IMR-90 (cell line): ENCODE data around the gene TSSK2. TPM values are rescaled to one million over a fixed set of nuclear protein-coding genes. Genes with fewer than 3 reads are reported as not detected.

ENCODE experiments used
- ATAC-seq: fragments of 200-7000 bp; cut with Tn5 transposase; 2 replicates; pipeline ENCODE4 v1.9.1; 2020; ENCODE audit warnings: low read depth, mild to moderate bottlenecking, moderate library complexity
- BruUV-seq: library from RNA; stranded (reverse); fragments of 400-500 nt; replicated peaks from 2 replicates; lab custom pipeline; 2021; lab: Mats Ljungman, UMichigan
- CTCF ChIA-PET: fragments of 300-600 bp; formaldehyde crosslinking; extraction: SDS; loops from one replicate; lab custom pipeline; 2021; ENCODE audit warnings: antibody characterized with exemption; lab: Yijun Ruan, JAX
- POLR2A ChIA-PET: fragments of 300-600 bp; sonication (Branson Sonifier 250); formaldehyde crosslinking; loops from one replicate; lab custom pipeline; 2022; ENCODE audit warnings: antibody characterized with exemption; ENCODE audit not compliant: unreplicated experiment; lab: Charles Lee
- DNase-seq: peaks from one replicate; pipeline ENCODE4 v3.0.0; 2013
- H2AFZ ChIP-seq: replicated peaks from 2 replicates; pipeline ENCODE3; 2013; ENCODE audit warnings: low read length, mild to moderate bottlenecking; ENCODE audit not compliant: poor library complexity
- H2AK5ac ChIP-seq: 2 replicates; pipeline ENCODE4 v1.6.1; 2013; ENCODE audit warnings: low read depth, low read length, inconsistent platforms
- H2AK9ac ChIP-seq: replicated peaks from 2 replicates; pipeline ENCODE3; 2013; ENCODE audit warnings: mild to moderate bottlenecking, low read depth, low read length, moderate library complexity; ENCODE audit not compliant: poor library complexity
- H2BK120ac ChIP-seq: 2 replicates; pipeline ENCODE4 v1.6.1; 2013; ENCODE audit warnings: low read depth, low read length, inconsistent platforms
- H2BK15ac ChIP-seq: 3 replicates; pipeline ENCODE4 v1.6.1; 2013; ENCODE audit warnings: low read depth, low read length, inconsistent platforms
- H2BK20ac ChIP-seq: 2 replicates; pipeline ENCODE4 v1.6.1; 2013; ENCODE audit warnings: low read depth, mild to moderate bottlenecking, inconsistent platforms, low read length, moderate library complexity
- H2BK5ac ChIP-seq: 2 replicates; pipeline ENCODE4 v1.6.1; 2013; ENCODE audit warnings: mild to moderate bottlenecking, low read depth, low read length, inconsistent platforms; ENCODE audit not compliant: poor library complexity, severe bottlenecking
- H3K14ac ChIP-seq: replicated peaks from 2 replicates; pipeline ENCODE4 v1.6.1; 2013; ENCODE audit warnings: low read depth, low read length, inconsistent platforms
- H3K18ac ChIP-seq: 2 replicates; pipeline ENCODE4 v1.6.1; 2013; ENCODE audit warnings: low read depth, low read length, control low read depth
- H3K23ac ChIP-seq: 2 replicates; pipeline ENCODE4 v1.6.1; 2013; ENCODE audit warnings: low read depth, low read length, inconsistent platforms
- H3K27ac ChIP-seq: 2 replicates; pipeline ENCODE4 v1.5.1; 2013; ENCODE audit warnings: mild to moderate bottlenecking, control low read depth, low read length; ENCODE audit not compliant: insufficient read depth
- H3K27me3 ChIP-seq: 2 replicates; pipeline ENCODE4 v1.6.1; 2013; ENCODE audit warnings: low read length; ENCODE audit not compliant: control insufficient read depth, insufficient read depth
- H3K36me3 ChIP-seq: 2 replicates; pipeline ENCODE4 v1.6.1; 2013; ENCODE audit warnings: low read length, mixed read lengths; ENCODE audit not compliant: control insufficient read depth, insufficient read depth
- H3K4ac ChIP-seq: 2 replicates; pipeline ENCODE4 v1.6.1; 2013; ENCODE audit warnings: low read depth, low read length, inconsistent platforms
- H3K4me1 ChIP-seq: 2 replicates; pipeline ENCODE4 v1.6.1; 2013; ENCODE audit warnings: low read length, mixed read lengths; ENCODE audit not compliant: control insufficient read depth, insufficient read depth
- H3K4me2 ChIP-seq: 2 replicates; pipeline ENCODE4 v1.6.1; 2013; ENCODE audit warnings: low read depth, mild to moderate bottlenecking, control low read depth, low read length, moderate library complexity
- H3K4me3 ChIP-seq: 2 replicates; pipeline ENCODE4 v1.5.1; 2013; ENCODE audit warnings: low read depth, mild to moderate bottlenecking, control low read depth, low read length, moderate library complexity; ENCODE audit not compliant: insufficient read depth
- H3K56ac ChIP-seq: 2 replicates; pipeline ENCODE4 v1.6.1; 2013; ENCODE audit warnings: low read length, inconsistent platforms; ENCODE audit not compliant: insufficient read depth; ENCODE audit errors: extremely low read depth
- H3K79me1 ChIP-seq, 2 experiments: 2 replicates each; pipeline ENCODE4 v1.6.1; 2013; ENCODE audit warnings: low read length in 2 of 2, inconsistent platforms in 1 of 2, low read depth in 1 of 2
- H3K9ac ChIP-seq: 2 replicates; pipeline ENCODE4 v1.6.1; 2013; ENCODE audit warnings: low read depth, low read length, control low read depth
- H3K9me1 ChIP-seq: 2 replicates; pipeline ENCODE4 v1.6.1; 2013; ENCODE audit warnings: low read length, inconsistent platforms; ENCODE audit not compliant: insufficient read depth
- H3K9me3 ChIP-seq: 2 replicates; pipeline ENCODE4 v1.6.1; 2013; ENCODE audit warnings: low read length; ENCODE audit not compliant: control insufficient read depth, insufficient read depth
- H4K20me1 ChIP-seq: 2 replicates; pipeline ENCODE4 v1.6.1; 2013; ENCODE audit warnings: low read length, inconsistent platforms; ENCODE audit not compliant: insufficient read depth
- H4K5ac ChIP-seq: 2 replicates; pipeline ENCODE4 v1.6.1; 2013; ENCODE audit warnings: mild to moderate bottlenecking, low read depth, low read length, control low read depth
- H4K8ac ChIP-seq, 2 experiments: 2 replicates each; pipeline ENCODE4 v1.6.1; 2013; ENCODE audit warnings: low read depth in 2 of 2, low read length in 2 of 2, control low read depth in 1 of 2, inconsistent platforms in 1 of 2
- H4K91ac ChIP-seq: 2 replicates; pipeline ENCODE4 v1.6.1; 2013; ENCODE audit warnings: low read depth, low read length, inconsistent platforms; ENCODE audit not compliant: insufficient read depth
- BHLHE40 ChIP-seq: fragments of 150-350 bp; IDR thresholded peaks from 2 replicates; pipeline ENCODE4 v1.6.1; 2016; ENCODE audit warnings: mild to moderate bottlenecking, low read depth, low read length
- CEBPB ChIP-seq: IDR thresholded peaks from 2 replicates; pipeline ENCODE4 v1.6.1; 2012; ENCODE audit warnings: low read depth, low read length, improper control_type of control experiment
- CHD1 ChIP-seq: IDR thresholded peaks from 2 replicates; pipeline ENCODE4 v1.6.1; 2012; ENCODE audit warnings: low read depth, low read length, improper control_type of control experiment
- FOS ChIP-seq: fragments of 150-350 bp; IDR thresholded peaks from 2 replicates; pipeline ENCODE4 v1.6.1; 2016; ENCODE audit warnings: low read depth, low read length
- MAFK ChIP-seq: IDR thresholded peaks from 2 replicates; pipeline ENCODE4 v1.6.1; 2012; ENCODE audit warnings: low read depth, low read length, improper control_type of control experiment
- MAZ ChIP-seq: IDR thresholded peaks from 2 replicates; pipeline ENCODE4 v1.6.1; 2012; ENCODE audit warnings: low read depth, mild to moderate bottlenecking, low read length, improper control_type of control experiment, moderate library complexity, borderline replicate concordance
- MXI1 ChIP-seq: IDR thresholded peaks from 2 replicates; pipeline ENCODE4 v1.6.1; 2012; ENCODE audit warnings: low read depth, mild to moderate bottlenecking, low read length, moderate library complexity, borderline replicate concordance
- NFE2L2 ChIP-seq: fragments of 150-350 bp; IDR thresholded peaks from 2 replicates; pipeline ENCODE4 v1.6.1; 2016; ENCODE audit warnings: low read depth, mild to moderate bottlenecking, low read length
- POLR2A ChIP-seq: IDR thresholded peaks from 2 replicates; pipeline ENCODE4 v1.6.1; 2012; ENCODE audit warnings: mild to moderate bottlenecking, low read depth, low read length
- RAD21 ChIP-seq: IDR thresholded peaks from 2 replicates; pipeline ENCODE4 v1.6.1; 2012; ENCODE audit warnings: low read length, improper control_type of control experiment
- RCOR1 ChIP-seq: IDR thresholded peaks from 2 replicates; pipeline ENCODE4 v1.6.1; 2012; ENCODE audit warnings: mild to moderate bottlenecking, low read length, improper control_type of control experiment; ENCODE audit not compliant: insufficient replicate concordance
- RFX5 ChIP-seq: IDR thresholded peaks from 2 replicates; pipeline ENCODE4 v1.8.0; 2012; ENCODE audit warnings: low read depth, mild to moderate bottlenecking, low read length, moderate library complexity
- SMC3 ChIP-seq: fragments of 150-350 bp; IDR thresholded peaks from 2 replicates; pipeline ENCODE4 v1.6.1; 2016; ENCODE audit warnings: low read depth, mild to moderate bottlenecking, antibody characterized with exemption, low read length, moderate library complexity
- WGBS, 2 experiments: methylation state at CpG; one replicate each; pipeline versions ENCODE4 v1.1.5 to v1.1.7; 2013; ENCODE audit warnings: missing lambda C conversion rate in 2 of 2; ENCODE audit not compliant: insufficient read length in 1 of 2; ENCODE audit errors: extremely low coverage in 2 of 2; 5-methylcytosine and 5-hydroxymethylcytosine counted together
- dilution Hi-C: fragments of 300-500 bp; cut with HindIII; formaldehyde crosslinking; loops from one replicate; pipeline ENCODE4 v1.14.3; 2018; ENCODE audit warnings: low sequenced_read_pairs; ENCODE audit not compliant: unreplicated experiment
- in situ Hi-C: fragments of 300-500 bp; cut with MboI; formaldehyde crosslinking; loops from 3 replicates; pipeline ENCODE4 v1.14.3; 2019; ENCODE audit warnings: low sequenced_read_pairs, inconsistent platforms, mixed read lengths
- intact Hi-C: fragments of 100-400 bp; cut with micrococcal nuclease; formaldehyde crosslinking; loops from 2 replicates; pipeline ENCODE4 v1.10.0; 2022
- polyA plus RNA-seq, 3 experiments: library from polyadenylated mRNA; depleted of rRNA; stranded (reverse); fragments of >200 nt; gene quantifications; 2 replicates each; pipeline ENCODE4 v1.2.3, GENCODE V29; 2012; ENCODE audit warnings: low replicate concordance in 1 of 3
- total RNA-seq: library from RNA; depleted of rRNA; stranded (reverse); fragments of >200 nt; gene quantifications from 2 replicates; pipeline ENCODE4 v1.2.3, GENCODE V29; 2012
- TF ChIP-seq, protein P1 (sequence below): conservative IDR thresholded peaks from 2 replicates; pipeline ENCODE4 v1.5.1; 2012; ENCODE audit warnings: mild to moderate bottlenecking, low read depth, low read length, improper control_type of control experiment
- TF ChIP-seq, protein P2 (sequence below): fragments of 150-350 bp; IDR thresholded peaks from 2 replicates; pipeline ENCODE4 v1.6.1; 2016; ENCODE audit warnings: low read depth, mild to moderate bottlenecking, low read length, moderate library complexity, borderline replicate concordance
- TF ChIP-seq, protein P3 (sequence below): fragments of 150-350 bp; IDR thresholded peaks from 2 replicates; pipeline ENCODE4 v1.6.1; 2017; ENCODE audit warnings: mild to moderate bottlenecking, antibody characterized with exemption, low read length, low read depth

Gene TSSK2
- total and polyA plus RNA-seq, 2 of the 4 experiments (the other 2 are of a cell fraction): not detected

DNA sequence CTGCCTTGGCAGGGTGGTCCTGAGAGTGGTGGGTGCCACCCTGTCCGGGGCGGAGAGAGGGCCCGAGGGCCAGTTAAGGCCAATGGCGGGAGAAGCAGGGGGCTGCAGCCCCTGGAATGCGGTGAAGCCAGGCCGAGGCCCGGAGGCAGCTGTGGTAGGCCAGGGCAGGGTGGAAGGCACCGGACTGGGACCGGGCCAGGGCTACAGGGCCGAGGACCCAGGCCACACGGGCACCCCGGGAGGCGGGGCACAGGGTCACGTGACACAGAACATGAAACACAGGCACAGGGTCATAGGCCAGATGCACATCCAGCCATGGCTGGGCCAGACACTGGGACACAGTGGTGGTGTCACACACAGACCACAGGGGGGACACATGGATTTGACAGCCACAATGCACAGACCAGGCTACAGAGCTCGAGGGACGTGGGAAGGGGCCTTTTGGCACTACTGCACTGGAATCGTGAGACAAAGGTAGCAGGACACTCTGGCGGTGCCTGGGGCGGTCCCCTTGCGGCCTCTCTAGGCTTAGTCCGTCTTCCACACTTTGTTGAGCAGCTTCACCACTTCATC is 44.6 kb downstream of the TSSK2 start:
- Histone ChIP-seq H3K9me3 (no peaks in the 10 kb centered on the region), H3K4ac (no peak overlapping the region), H4K91ac (no peak overlapping the region), H3K4me1 (peaks cover 33% of the 10 kb centered on the region), H3K14ac (no peak overlapping the region), H2AK5ac (no peak overlapping the region), H3K4me2 (no peak overlapping the region), H2BK120ac (no peak overlapping the region), H2BK20ac (no peak overlapping the region), H2AFZ (no peak overlapping the region), H3K23ac (no peak overlapping the region), H2BK15ac (no peak overlapping the region), H4K20me1 (peaks cover 20% of the 10 kb centered on the region), H3K4me3 (no peak overlapping the region), H3K27me3 (no peaks in the 10 kb centered on the region), H3K56ac (no peak overlapping the region), H3K18ac (no peak overlapping the region), H4K8ac (no peak overlapping the region), H3K36me3 (peaks cover 8% of the 10 kb centered on the region), H4K5ac (no peak overlapping the region), H3K9me1 (peaks cover 13% of the 10 kb centered on the region), H2BK5ac (no peak overlapping the region), H3K27ac (no peak overlapping the region), H2AK9ac (no peak overlapping the region), H3K79me1 (peaks cover 11 to 68% of the 10 kb centered on the region in 2 experiments), H3K9ac (no peak overlapping the region)
- TF ChIP-seq RFX5 (no peak), MAZ (no peak), MXI1 (no peak), RCOR1 (no peak), MAFK (no peak), NFE2L2 (no peak), FOS (no peak), SMC3 (no peak), CHD1 (no peak), RAD21 (no peak), POLR2A (no peak), BHLHE40 (no peak), CEBPB (no peak)
- TF ChIP-seq, protein P1, sequence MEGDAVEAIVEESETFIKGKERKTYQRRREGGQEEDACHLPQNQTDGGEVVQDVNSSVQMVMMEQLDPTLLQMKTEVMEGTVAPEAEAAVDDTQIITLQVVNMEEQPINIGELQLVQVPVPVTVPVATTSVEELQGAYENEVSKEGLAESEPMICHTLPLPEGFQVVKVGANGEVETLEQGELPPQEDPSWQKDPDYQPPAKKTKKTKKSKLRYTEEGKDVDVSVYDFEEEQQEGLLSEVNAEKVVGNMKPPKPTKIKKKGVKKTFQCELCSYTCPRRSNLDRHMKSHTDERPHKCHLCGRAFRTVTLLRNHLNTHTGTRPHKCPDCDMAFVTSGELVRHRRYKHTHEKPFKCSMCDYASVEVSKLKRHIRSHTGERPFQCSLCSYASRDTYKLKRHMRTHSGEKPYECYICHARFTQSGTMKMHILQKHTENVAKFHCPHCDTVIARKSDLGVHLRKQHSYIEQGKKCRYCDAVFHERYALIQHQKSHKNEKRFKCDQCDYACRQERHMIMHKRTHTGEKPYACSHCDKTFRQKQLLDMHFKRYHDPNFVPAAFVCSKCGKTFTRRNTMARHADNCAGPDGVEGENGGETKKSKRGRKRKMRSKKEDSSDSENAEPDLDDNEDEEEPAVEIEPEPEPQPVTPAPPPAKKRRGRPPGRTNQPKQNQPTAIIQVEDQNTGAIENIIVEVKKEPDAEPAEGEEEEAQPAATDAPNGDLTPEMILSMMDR: no peak
- TF ChIP-seq, protein P2, sequence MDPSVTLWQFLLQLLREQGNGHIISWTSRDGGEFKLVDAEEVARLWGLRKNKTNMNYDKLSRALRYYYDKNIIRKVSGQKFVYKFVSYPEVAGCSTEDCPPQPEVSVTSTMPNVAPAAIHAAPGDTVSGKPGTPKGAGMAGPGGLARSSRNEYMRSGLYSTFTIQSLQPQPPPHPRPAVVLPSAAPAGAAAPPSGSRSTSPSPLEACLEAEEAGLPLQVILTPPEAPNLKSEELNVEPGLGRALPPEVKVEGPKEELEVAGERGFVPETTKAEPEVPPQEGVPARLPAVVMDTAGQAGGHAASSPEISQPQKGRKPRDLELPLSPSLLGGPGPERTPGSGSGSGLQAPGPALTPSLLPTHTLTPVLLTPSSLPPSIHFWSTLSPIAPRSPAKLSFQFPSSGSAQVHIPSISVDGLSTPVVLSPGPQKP: no peak
- TF ChIP-seq, protein P3, sequence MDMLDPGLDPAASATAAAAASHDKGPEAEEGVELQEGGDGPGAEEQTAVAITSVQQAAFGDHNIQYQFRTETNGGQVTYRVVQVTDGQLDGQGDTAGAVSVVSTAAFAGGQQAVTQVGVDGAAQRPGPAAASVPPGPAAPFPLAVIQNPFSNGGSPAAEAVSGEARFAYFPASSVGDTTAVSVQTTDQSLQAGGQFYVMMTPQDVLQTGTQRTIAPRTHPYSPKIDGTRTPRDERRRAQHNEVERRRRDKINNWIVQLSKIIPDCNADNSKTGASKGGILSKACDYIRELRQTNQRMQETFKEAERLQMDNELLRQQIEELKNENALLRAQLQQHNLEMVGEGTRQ: no peak
- DNase-seq: no peak
- intact Hi-C loops: no loop called here
- dilution Hi-C loops: no loop called here
- no peak for ATAC-seq
- in situ Hi-C loops: no loop called here
- POLR2A ChIA-PET: interaction anchor here (0.6 kb wide), 2 partner anchors 182 to 454 kb away, joined by 5 to 19 read pairs; no protein-coding TSS in a partner anchor
- 70% methylated on average over 3 of the region's 21 CpGs; no CpG with 5 or more reads in 1 of the 2 experiments for WGBS, 2 experiments
- TSS peak; percentile 88 for BruUV-seq
- CTCF ChIA-PET: no interaction called here
